Lung (tissue), 10 donors: ENCODE measurements around the gene GRAP. TPM values are rescaled to one million over a fixed set of nuclear protein-coding genes. Genes with fewer than 3 reads are reported as not detected.
"Not testable (repeated sequence)": the region's sequence is repeated elsewhere in the genome, so short reads cannot be mapped to it uniquely, and the experiment has no call there.

Source experiments
- ATAC-seq: fragments of 200-7000 bp; cut with Tn5 transposase; one replicate; pipeline ENCODE4 v1.9.1; 2020; ENCODE audit warnings: moderate number of reproducible peaks; ENCODE audit not compliant: insufficient read depth, low FRiP score
- DNase-seq, 3 donors: peaks; one replicate each; pipeline ENCODE4 v3.0.0-alpha.2; 2013 to 2017
- H3K27ac ChIP-seq, 2 donors: one replicate each; pipeline ENCODE4 v1.5.1; 2013; ENCODE audit warnings: mild to moderate bottlenecking in 2 of 2, moderate library complexity in 2 of 2, control low read depth in 1 of 2, inconsistent platforms in 1 of 2, low read depth in 1 of 2, low read length in 1 of 2
- H3K27me3 ChIP-seq, 3 donors: one replicate each; pipeline ENCODE4 v1.5.1; 2013; ENCODE audit warnings: low read length in 2 of 3; ENCODE audit not compliant: control insufficient read depth in 3 of 3, insufficient read depth in 3 of 3
- H3K36me3 ChIP-seq, 4 donors: one replicate each; pipeline ENCODE4 v1.5.1; 2013; ENCODE audit warnings: low read length in 4 of 4, mild to moderate bottlenecking in 1 of 4, moderate library complexity in 1 of 4; ENCODE audit not compliant: control insufficient read depth in 4 of 4, insufficient read depth in 4 of 4
- H3K4me1 ChIP-seq, 5 donors: one replicate each; pipeline ENCODE4 v1.5.1; 2013; ENCODE audit warnings: low read length in 5 of 5, mild to moderate bottlenecking in 2 of 5, moderate library complexity in 1 of 5; ENCODE audit not compliant: control insufficient read depth in 5 of 5, insufficient read depth in 5 of 5
- H3K4me3 ChIP-seq: one replicate; pipeline ENCODE4 v1.5.1; 2013; ENCODE audit warnings: mild to moderate bottlenecking, control low read depth, moderate library complexity
- H3K9ac ChIP-seq, 2 donors: one replicate each; pipeline ENCODE4 v1.5.1; 2013; ENCODE audit warnings: low read length in 2 of 2, control low read depth in 1 of 2; ENCODE audit not compliant: insufficient read depth in 1 of 2
- H3K9me3 ChIP-seq, 4 donors: one replicate each; pipeline ENCODE4 v1.5.1; 2013; ENCODE audit warnings: low read length in 3 of 4, mild to moderate bottlenecking in 1 of 4, moderate library complexity in 1 of 4; ENCODE audit not compliant: control insufficient read depth in 4 of 4, insufficient read depth in 3 of 4
- WGBS, 2 donors: extraction: QIAGEN DNeasy Blood & Tissue Kit; methylation state at CpG; one replicate each; pipeline ENCODE4 v1.1.7; 2013; 5-methylcytosine and 5-hydroxymethylcytosine counted together
- polyA plus RNA-seq, 2 donors: library from polyadenylated mRNA; stranded (reverse); fragments of 200-250 nt; gene quantifications; one replicate each; pipeline ENCODE4 v1.2.1, GENCODE V29; 2013
- total RNA-seq, 2 donors: library from RNA; depleted of rRNA in 1 of 2; stranded (reverse); fragments of >200 nt in 1 of 2; gene quantifications; one replicate each; pipeline ENCODE4 v1.2.1, GENCODE V29; 2014 to 2021
- donor health status: Bipolar disorder and iron deficiency.
- donor health status: healthy.
- donor health status: DM: yes; HTN: yes; CAD: no.

GRAP gene
- total and polyA plus RNA-seq, 4 donors = 6.7 to 14.3 (median 9.8) TPM

DNA sequence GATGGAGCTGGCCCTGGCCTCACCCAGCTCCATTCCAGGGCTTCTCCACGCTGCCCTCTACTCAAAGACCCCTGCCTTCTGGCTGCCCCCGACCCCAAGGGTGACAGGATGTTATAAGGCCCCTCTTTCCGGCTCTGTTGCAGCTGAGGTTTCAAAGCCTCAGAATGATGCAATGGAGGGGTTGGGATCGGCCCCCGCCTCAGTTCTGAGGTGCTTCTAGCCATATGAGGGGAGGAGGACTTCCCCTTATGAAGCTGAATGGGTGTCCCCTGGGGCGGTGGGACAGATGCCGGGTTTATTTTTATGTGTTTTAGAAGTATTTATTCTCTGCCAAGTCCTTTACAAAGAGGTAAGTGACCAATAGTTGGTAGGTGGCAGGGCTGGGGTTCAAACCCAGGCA lies 2.1 kb upstream of the GRAP start:
- not testable (repeated sequence) for H3K27me3 ChIP-seq, H3K9ac ChIP-seq, H3K36me3 ChIP-seq, DNase-seq, H3K4me1 ChIP-seq, ATAC-seq, H3K4me3 ChIP-seq, H3K9me3 ChIP-seq, H3K27ac ChIP-seq
- WGBS, 2 donors = 14 to 50% methylated on average over 3 to 4 of the region's 7 CpGs

DNA sequence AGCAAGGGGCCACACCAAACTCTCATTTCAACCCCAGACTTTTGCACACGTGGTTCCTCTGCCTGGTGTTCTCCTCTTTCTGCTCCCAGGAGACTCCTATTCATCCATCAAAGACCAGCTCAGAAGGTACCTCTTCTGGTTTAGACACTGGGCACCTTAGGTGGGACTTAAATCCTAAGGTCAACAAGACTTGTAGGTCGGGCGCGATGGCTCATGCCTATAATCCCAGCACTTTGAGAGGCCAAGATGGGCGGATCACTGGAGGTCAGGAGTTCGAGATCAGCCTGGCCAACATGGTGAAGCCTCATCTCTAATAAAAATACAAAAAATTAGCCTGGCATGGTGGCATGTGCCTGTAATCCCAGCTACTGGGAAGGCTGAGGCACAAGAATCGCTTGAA lies 753 bp upstream of the GRAP start:
- 94 to 96% methylated on average over 5 of the region's 7 CpGs for WGBS, 2 donors
- not testable (repeated sequence) for H3K36me3 ChIP-seq, H3K9me3 ChIP-seq, H3K4me1 ChIP-seq, H3K4me3 ChIP-seq, H3K9ac ChIP-seq, H3K27me3 ChIP-seq, DNase-seq, ATAC-seq, H3K27ac ChIP-seq

DNA sequence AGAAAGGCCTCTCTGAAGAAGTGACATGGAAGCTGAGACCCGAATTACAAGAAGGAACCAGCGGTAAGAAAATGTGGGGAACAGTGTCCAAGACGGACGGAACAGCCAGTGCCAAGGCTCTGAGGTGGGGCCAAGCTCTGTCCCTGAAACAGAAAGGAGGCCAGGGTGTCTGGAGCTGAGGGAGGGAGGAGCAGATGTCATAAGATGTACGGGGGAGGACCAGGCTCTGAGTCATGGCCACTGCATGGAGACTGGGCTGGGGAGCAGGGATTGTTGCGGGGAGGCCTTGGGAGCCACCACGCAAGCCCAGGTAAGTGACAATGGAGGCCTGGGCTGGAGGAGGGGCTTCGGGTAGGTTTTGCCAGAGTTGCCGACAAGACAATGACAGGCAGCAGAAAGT lies 2.1 kb downstream of the GRAP start:
- no CpG with 5 or more reads among the region's 9 CpGs for WGBS, 2 donors
- H3K4me3 ChIP-seq, DNase-seq, H3K36me3 ChIP-seq, H3K27ac ChIP-seq, H3K4me1 ChIP-seq, ATAC-seq, H3K9me3 ChIP-seq, H3K9ac ChIP-seq, H3K27me3 ChIP-seq: not testable (repeated sequence)

GRCh38 chr17:19043032-19043431 lies 3.7 kb downstream of the GRAP start:
- H3K9me3 ChIP-seq, H3K4me3 ChIP-seq, DNase-seq, H3K27ac ChIP-seq, H3K27me3 ChIP-seq, H3K4me1 ChIP-seq, ATAC-seq, H3K9ac ChIP-seq, H3K36me3 ChIP-seq: not testable (repeated sequence)
- no CpG with 5 or more reads among the region's 8 CpGs for WGBS, 2 donors

DNA sequence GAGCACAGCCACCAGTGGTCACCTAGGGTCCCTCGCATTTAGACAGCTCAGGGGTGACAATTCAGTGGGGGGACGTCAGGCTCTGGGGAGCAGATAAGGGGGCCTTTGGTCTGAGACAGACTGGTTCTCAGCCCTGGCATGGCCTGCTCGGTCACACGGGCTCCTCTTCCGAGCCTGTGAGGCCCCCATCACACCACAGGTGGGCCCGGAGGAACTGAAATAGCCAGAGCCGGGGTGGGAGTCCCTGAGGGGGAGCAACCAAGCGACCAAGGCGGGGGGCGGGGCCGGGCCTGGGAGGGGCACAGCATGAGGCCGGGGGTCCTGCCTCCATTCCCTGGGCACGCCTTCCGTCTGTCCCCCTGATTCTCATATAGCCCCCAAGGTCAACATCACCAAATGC lies 4.4 kb downstream of the GRAP start:
- not testable (repeated sequence) for H3K9ac ChIP-seq, H3K27me3 ChIP-seq, H3K36me3 ChIP-seq, H3K4me3 ChIP-seq, H3K27ac ChIP-seq, ATAC-seq, DNase-seq, H3K4me1 ChIP-seq, H3K9me3 ChIP-seq
- no CpG with 5 or more reads among the region's 14 CpGs for WGBS, 2 donors

- not testable (repeated sequence) for H3K9me3 ChIP-seq, ATAC-seq, H3K9ac ChIP-seq, H3K4me1 ChIP-seq, DNase-seq, H3K36me3 ChIP-seq, H3K27ac ChIP-seq, H3K4me3 ChIP-seq, H3K27me3 ChIP-seq
- WGBS, 2 donors = 77 to 80% methylated on average over 2 to 3 of the region's 10 CpGs
Observed at GRCh38 chr17:19041871-19042270, 4.9 kb downstream of the GRAP start.

DNA sequence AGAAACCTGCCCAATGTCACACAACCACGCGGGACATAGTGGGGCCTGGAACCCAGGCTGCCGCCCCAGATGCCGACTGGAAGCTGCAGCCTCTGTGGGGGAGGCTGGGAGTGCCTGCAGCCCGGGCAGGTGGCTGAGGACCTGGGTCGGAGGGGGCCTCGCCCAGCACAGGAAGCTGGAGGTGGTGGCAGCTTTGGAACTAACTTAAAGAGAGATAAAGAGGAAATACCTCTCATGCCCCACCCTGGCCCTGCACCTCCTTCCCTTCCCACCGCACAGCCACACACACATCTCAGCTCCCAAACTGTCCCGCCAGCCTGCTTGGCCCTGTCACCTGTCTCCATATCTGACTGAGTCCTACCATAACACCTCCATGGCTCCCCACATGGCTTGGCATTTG lies 6.4 kb downstream of the GRAP start:
- not testable (repeated sequence) for H3K27ac ChIP-seq, H3K9me3 ChIP-seq, H3K36me3 ChIP-seq, H3K4me3 ChIP-seq, ATAC-seq, H3K4me1 ChIP-seq, H3K9ac ChIP-seq, DNase-seq, H3K27me3 ChIP-seq
- no CpG with 5 or more reads among the region's 9 CpGs for WGBS, 2 donors

GRCh38 chr17:19038730-19039129 lies 8.0 kb downstream of the GRAP start:
- not testable (repeated sequence) for H3K36me3 ChIP-seq, H3K9me3 ChIP-seq, H3K4me1 ChIP-seq, H3K27ac ChIP-seq, H3K4me3 ChIP-seq, DNase-seq, H3K27me3 ChIP-seq, H3K9ac ChIP-seq, ATAC-seq
- WGBS, 2 donors = no CpG with 5 or more reads among the region's 12 CpGs

DNA sequence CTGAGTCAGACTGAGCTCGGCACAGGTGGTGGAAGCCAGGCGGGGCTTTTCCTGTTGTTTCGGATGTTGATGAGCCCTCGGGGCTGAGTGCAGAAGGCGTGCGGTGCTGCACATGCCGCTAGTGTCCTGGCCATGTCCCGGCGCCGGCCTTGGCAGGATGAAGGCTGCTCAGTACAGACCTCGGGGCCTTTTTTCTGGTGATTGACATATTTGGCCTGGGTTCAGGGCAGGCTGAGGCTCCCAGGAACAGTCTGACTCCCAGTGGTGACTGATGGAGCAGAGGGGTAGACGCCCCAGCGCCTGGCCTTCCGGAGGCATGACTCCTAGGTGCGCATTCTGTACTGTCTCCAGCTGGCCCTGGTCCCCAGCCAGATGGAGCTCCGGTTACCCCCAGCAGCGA lies 8.8 kb downstream of the GRAP start:
- H3K36me3 ChIP-seq, H3K9me3 ChIP-seq, DNase-seq, H3K27me3 ChIP-seq, H3K27ac ChIP-seq, H3K9ac ChIP-seq, H3K4me3 ChIP-seq, H3K4me1 ChIP-seq: not testable (repeated sequence)
- peak; percentile 37 for ATAC-seq
- WGBS, 2 donors = no CpG with 5 or more reads among the region's 17 CpGs
